IMR-90 (cell line): ENCODE measurements around the gene TMUB1. TPM values are rescaled to one million over a fixed set of nuclear protein-coding genes. Genes with fewer than 3 reads are reported as not detected.
A peak's percentile ranks its signal among the peaks of the same experiment; 100 is the strongest.

ENCODE experiments used
- ATAC-seq: fragments of 200-7000 bp; cut with Tn5 transposase; 2 replicates; pipeline ENCODE4 v1.9.1; 2020; ENCODE audit warnings: low read depth, mild to moderate bottlenecking, moderate library complexity
- BruUV-seq: library from RNA; stranded (reverse); fragments of 400-500 nt; replicated peaks from 2 replicates; lab custom pipeline; 2021; lab: Mats Ljungman, UMichigan
- CTCF ChIA-PET: fragments of 300-600 bp; formaldehyde crosslinking; extraction: SDS; loops from one replicate; lab custom pipeline; 2021; ENCODE audit warnings: antibody characterized with exemption; lab: Yijun Ruan, JAX
- POLR2A ChIA-PET: fragments of 300-600 bp; sonication (Branson Sonifier 250); formaldehyde crosslinking; loops from one replicate; lab custom pipeline; 2022; ENCODE audit warnings: antibody characterized with exemption; ENCODE audit not compliant: unreplicated experiment; lab: Charles Lee
- DNase-seq: peaks from one replicate; pipeline ENCODE4 v3.0.0; 2013
- H2AFZ ChIP-seq: replicated peaks from 2 replicates; pipeline ENCODE3; 2013; ENCODE audit warnings: low read length, mild to moderate bottlenecking; ENCODE audit not compliant: poor library complexity
- H2AK5ac ChIP-seq: 2 replicates; pipeline ENCODE4 v1.6.1; 2013; ENCODE audit warnings: low read depth, low read length, inconsistent platforms
- H2AK9ac ChIP-seq: replicated peaks from 2 replicates; pipeline ENCODE3; 2013; ENCODE audit warnings: mild to moderate bottlenecking, low read depth, low read length, moderate library complexity; ENCODE audit not compliant: poor library complexity
- H2BK120ac ChIP-seq: 2 replicates; pipeline ENCODE4 v1.6.1; 2013; ENCODE audit warnings: low read depth, low read length, inconsistent platforms
- H2BK15ac ChIP-seq: 3 replicates; pipeline ENCODE4 v1.6.1; 2013; ENCODE audit warnings: low read depth, low read length, inconsistent platforms
- H2BK20ac ChIP-seq: 2 replicates; pipeline ENCODE4 v1.6.1; 2013; ENCODE audit warnings: low read depth, mild to moderate bottlenecking, inconsistent platforms, low read length, moderate library complexity
- H2BK5ac ChIP-seq: 2 replicates; pipeline ENCODE4 v1.6.1; 2013; ENCODE audit warnings: mild to moderate bottlenecking, low read depth, low read length, inconsistent platforms; ENCODE audit not compliant: poor library complexity, severe bottlenecking
- H3K14ac ChIP-seq: replicated peaks from 2 replicates; pipeline ENCODE4 v1.6.1; 2013; ENCODE audit warnings: low read depth, low read length, inconsistent platforms
- H3K18ac ChIP-seq: 2 replicates; pipeline ENCODE4 v1.6.1; 2013; ENCODE audit warnings: low read depth, low read length, control low read depth
- H3K23ac ChIP-seq: 2 replicates; pipeline ENCODE4 v1.6.1; 2013; ENCODE audit warnings: low read depth, low read length, inconsistent platforms
- H3K27ac ChIP-seq: 2 replicates; pipeline ENCODE4 v1.5.1; 2013; ENCODE audit warnings: mild to moderate bottlenecking, control low read depth, low read length; ENCODE audit not compliant: insufficient read depth
- H3K27me3 ChIP-seq: 2 replicates; pipeline ENCODE4 v1.6.1; 2013; ENCODE audit warnings: low read length; ENCODE audit not compliant: control insufficient read depth, insufficient read depth
- H3K36me3 ChIP-seq: 2 replicates; pipeline ENCODE4 v1.6.1; 2013; ENCODE audit warnings: low read length, mixed read lengths; ENCODE audit not compliant: control insufficient read depth, insufficient read depth
- H3K4ac ChIP-seq: 2 replicates; pipeline ENCODE4 v1.6.1; 2013; ENCODE audit warnings: low read depth, low read length, inconsistent platforms
- H3K4me1 ChIP-seq: 2 replicates; pipeline ENCODE4 v1.6.1; 2013; ENCODE audit warnings: low read length, mixed read lengths; ENCODE audit not compliant: control insufficient read depth, insufficient read depth
- H3K4me2 ChIP-seq: 2 replicates; pipeline ENCODE4 v1.6.1; 2013; ENCODE audit warnings: low read depth, mild to moderate bottlenecking, control low read depth, low read length, moderate library complexity
- H3K4me3 ChIP-seq: 2 replicates; pipeline ENCODE4 v1.5.1; 2013; ENCODE audit warnings: low read depth, mild to moderate bottlenecking, control low read depth, low read length, moderate library complexity; ENCODE audit not compliant: insufficient read depth
- H3K56ac ChIP-seq: 2 replicates; pipeline ENCODE4 v1.6.1; 2013; ENCODE audit warnings: low read length, inconsistent platforms; ENCODE audit not compliant: insufficient read depth; ENCODE audit errors: extremely low read depth
- H3K79me1 ChIP-seq, 2 experiments: 2 replicates each; pipeline ENCODE4 v1.6.1; 2013; ENCODE audit warnings: low read length in 2 of 2, inconsistent platforms in 1 of 2, low read depth in 1 of 2
- H3K9ac ChIP-seq: 2 replicates; pipeline ENCODE4 v1.6.1; 2013; ENCODE audit warnings: low read depth, low read length, control low read depth
- H3K9me1 ChIP-seq: 2 replicates; pipeline ENCODE4 v1.6.1; 2013; ENCODE audit warnings: low read length, inconsistent platforms; ENCODE audit not compliant: insufficient read depth
- H3K9me3 ChIP-seq: 2 replicates; pipeline ENCODE4 v1.6.1; 2013; ENCODE audit warnings: low read length; ENCODE audit not compliant: control insufficient read depth, insufficient read depth
- H4K20me1 ChIP-seq: 2 replicates; pipeline ENCODE4 v1.6.1; 2013; ENCODE audit warnings: low read length, inconsistent platforms; ENCODE audit not compliant: insufficient read depth
- H4K5ac ChIP-seq: 2 replicates; pipeline ENCODE4 v1.6.1; 2013; ENCODE audit warnings: mild to moderate bottlenecking, low read depth, low read length, control low read depth
- H4K8ac ChIP-seq, 2 experiments: 2 replicates each; pipeline ENCODE4 v1.6.1; 2013; ENCODE audit warnings: low read depth in 2 of 2, low read length in 2 of 2, control low read depth in 1 of 2, inconsistent platforms in 1 of 2
- H4K91ac ChIP-seq: 2 replicates; pipeline ENCODE4 v1.6.1; 2013; ENCODE audit warnings: low read depth, low read length, inconsistent platforms; ENCODE audit not compliant: insufficient read depth
- CEBPB ChIP-seq: IDR thresholded peaks from 2 replicates; pipeline ENCODE4 v1.6.1; 2012; ENCODE audit warnings: low read depth, low read length, improper control_type of control experiment
- FOS ChIP-seq: fragments of 150-350 bp; IDR thresholded peaks from 2 replicates; pipeline ENCODE4 v1.6.1; 2016; ENCODE audit warnings: low read depth, low read length
- RFX5 ChIP-seq: IDR thresholded peaks from 2 replicates; pipeline ENCODE4 v1.8.0; 2012; ENCODE audit warnings: low read depth, mild to moderate bottlenecking, low read length, moderate library complexity
- SMC3 ChIP-seq: fragments of 150-350 bp; IDR thresholded peaks from 2 replicates; pipeline ENCODE4 v1.6.1; 2016; ENCODE audit warnings: low read depth, mild to moderate bottlenecking, antibody characterized with exemption, low read length, moderate library complexity
- WGBS, 2 experiments: methylation state at CpG; one replicate each; pipeline versions ENCODE4 v1.1.5 to v1.1.7; 2013; ENCODE audit warnings: missing lambda C conversion rate in 2 of 2; ENCODE audit not compliant: insufficient read length in 1 of 2; ENCODE audit errors: extremely low coverage in 2 of 2; 5-methylcytosine and 5-hydroxymethylcytosine counted together
- dilution Hi-C: fragments of 300-500 bp; cut with HindIII; formaldehyde crosslinking; loops from one replicate; pipeline ENCODE4 v1.14.3; 2018; ENCODE audit warnings: low sequenced_read_pairs; ENCODE audit not compliant: unreplicated experiment
- in situ Hi-C: fragments of 300-500 bp; cut with MboI; formaldehyde crosslinking; loops from 3 replicates; pipeline ENCODE4 v1.14.3; 2019; ENCODE audit warnings: low sequenced_read_pairs, inconsistent platforms, mixed read lengths
- intact Hi-C: fragments of 100-400 bp; cut with micrococcal nuclease; formaldehyde crosslinking; loops from 2 replicates; pipeline ENCODE4 v1.10.0; 2022
- polyA plus RNA-seq, 3 experiments: library from polyadenylated mRNA; depleted of rRNA; stranded (reverse); fragments of >200 nt; gene quantifications; 2 replicates each; pipeline ENCODE4 v1.2.3, GENCODE V29; 2012; ENCODE audit warnings: low replicate concordance in 1 of 3
- total RNA-seq: library from RNA; depleted of rRNA; stranded (reverse); fragments of >200 nt; gene quantifications from 2 replicates; pipeline ENCODE4 v1.2.3, GENCODE V29; 2012
- TF ChIP-seq, protein P1 (sequence below): fragments of 150-350 bp; IDR thresholded peaks from 2 replicates; pipeline ENCODE4 v1.6.1; 2016; ENCODE audit warnings: low read depth, mild to moderate bottlenecking, low read length, moderate library complexity, borderline replicate concordance

The TMUB1 gene
- total and polyA plus RNA-seq, 2 of the 4 experiments (the other 2 are of a cell fraction) = 6.8 to 29.8 TPM

DNA sequence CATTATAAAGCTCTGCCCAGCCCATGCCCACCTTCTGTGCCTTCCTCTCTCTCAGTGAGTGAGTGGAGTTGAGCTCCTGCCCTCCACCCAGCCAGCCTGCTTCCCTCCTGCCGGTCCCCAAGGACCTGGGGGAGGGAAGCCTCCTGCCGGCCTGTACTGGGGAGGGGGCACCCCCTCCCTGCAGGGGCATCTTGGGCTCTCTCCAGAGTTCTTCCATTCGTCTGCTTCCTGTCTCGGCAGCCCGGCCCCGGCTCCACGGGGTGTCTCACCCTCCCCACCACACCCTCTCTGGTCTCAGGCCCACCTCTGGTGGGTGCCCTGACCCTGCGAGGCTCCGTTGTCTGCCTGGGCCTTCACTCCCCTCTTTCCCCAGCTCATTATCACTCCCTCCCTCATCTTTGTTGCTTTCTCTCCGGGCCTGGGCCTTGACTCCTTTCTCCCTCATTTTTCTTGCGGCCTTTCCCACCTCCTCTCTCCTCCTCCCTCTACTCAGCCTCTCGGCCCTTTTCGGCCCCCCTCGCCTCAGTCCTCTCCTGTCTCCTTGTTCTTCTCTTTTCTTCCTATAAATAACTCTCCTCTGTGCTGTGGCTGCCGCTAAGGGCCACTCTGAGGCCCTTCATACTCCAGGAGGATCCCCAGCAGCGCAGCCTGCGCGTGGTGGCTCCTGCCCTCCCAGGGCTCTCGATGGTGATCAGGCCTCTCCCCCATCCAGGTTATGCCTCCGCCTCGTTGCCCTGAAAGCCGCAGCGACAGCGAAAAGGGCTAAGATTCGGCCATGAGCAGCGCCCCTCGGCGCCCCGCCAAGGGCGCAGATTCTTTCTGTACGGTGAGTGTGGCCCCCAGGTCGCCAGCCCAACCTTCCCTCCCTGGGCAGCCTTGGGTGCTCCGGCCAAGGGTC lies 21.8 kb downstream of the TMUB1 start:
- intact Hi-C loops = no loop called here
- no peaks in the 10 kb centered on the region for H3K27me3 ChIP-seq
- no TSS peak for BruUV-seq
- H2BK5ac ChIP-seq = peak overlapping the region; percentile 95
- H3K4me1 ChIP-seq = peaks cover 43% of the 10 kb centered on the region
- H4K8ac ChIP-seq = peak overlapping the region; percentile 35 to 65
- peak overlapping the region; percentile 60 for H2AFZ ChIP-seq
- peak overlapping the region; percentile 90; the same call in 1 of the 2 replicates for H3K23ac ChIP-seq
- ChIA-PET POLR2A (interaction anchor here (0.6 kb wide), 1 partner anchor 16 kb away, joined by 5 read pairs; no protein-coding TSS in a partner anchor), CTCF (no interaction called here)
- no peak overlapping the region for H3K56ac ChIP-seq
- H3K4ac ChIP-seq = peak overlapping the region; percentile 89
- H3K14ac ChIP-seq = peak overlapping the region; percentile 60; the same call in 1 of the 2 replicates
- H2AK5ac ChIP-seq = peak overlapping the region; percentile 96
- TF ChIP-seq FOS = no peak
- TF ChIP-seq, protein P1, sequence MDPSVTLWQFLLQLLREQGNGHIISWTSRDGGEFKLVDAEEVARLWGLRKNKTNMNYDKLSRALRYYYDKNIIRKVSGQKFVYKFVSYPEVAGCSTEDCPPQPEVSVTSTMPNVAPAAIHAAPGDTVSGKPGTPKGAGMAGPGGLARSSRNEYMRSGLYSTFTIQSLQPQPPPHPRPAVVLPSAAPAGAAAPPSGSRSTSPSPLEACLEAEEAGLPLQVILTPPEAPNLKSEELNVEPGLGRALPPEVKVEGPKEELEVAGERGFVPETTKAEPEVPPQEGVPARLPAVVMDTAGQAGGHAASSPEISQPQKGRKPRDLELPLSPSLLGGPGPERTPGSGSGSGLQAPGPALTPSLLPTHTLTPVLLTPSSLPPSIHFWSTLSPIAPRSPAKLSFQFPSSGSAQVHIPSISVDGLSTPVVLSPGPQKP = no peak
- TF ChIP-seq CEBPB = no peak
- no peak for TF ChIP-seq RFX5
- no peak for TF ChIP-seq SMC3
- DNase-seq = no peak
- no peaks in the 10 kb centered on the region for H3K9me3 ChIP-seq
- no peak overlapping the region; the same call in 1 of the 2 replicates for H3K18ac ChIP-seq
- peaks cover 21% of the 10 kb centered on the region for H3K36me3 ChIP-seq
- H3K27ac ChIP-seq = peak overlapping the region; percentile 97
- H4K91ac ChIP-seq = no peak overlapping the region; the same call in none of the 2 replicates
- H3K4me3 ChIP-seq = peak overlapping the region; percentile 7; the same call in 1 of the 2 replicates
- no peak overlapping the region for H2BK15ac ChIP-seq
- 48% methylated on average over 10 of the region's 33 CpGs; no CpG with 5 or more reads in 1 of the 2 experiments for WGBS, 2 experiments
- peak overlapping the region; percentile 100 for H2AK9ac ChIP-seq
- no peak overlapping the region for H4K5ac ChIP-seq
- no peak overlapping the region for H2BK20ac ChIP-seq
- peak overlapping the region; percentile 56 for H2BK120ac ChIP-seq
- peaks cover 28 to 70% of the 10 kb centered on the region in 2 experiments for H3K79me1 ChIP-seq
- peak overlapping the region; percentile 99; the same call in 1 of the 2 replicates for H3K4me2 ChIP-seq
- peaks cover 12% of the 10 kb centered on the region; the same call in 1 of the 2 replicates for H3K9me1 ChIP-seq
- in situ Hi-C loops = no loop called here
- peaks cover 32% of the 10 kb centered on the region for H4K20me1 ChIP-seq
- H3K9ac ChIP-seq = peak overlapping the region; percentile 84
- ATAC-seq = no peak
- dilution Hi-C loops = no loop called here
